Left renal pelvis (tissue), 4 donors: ENCODE data around the gene MAN2A1. TPM values are rescaled to one million over a fixed set of nuclear protein-coding genes. Genes with fewer than 3 reads are reported as not detected.

ENCODE experiments used
- DNase-seq, 4 donors: peaks; one replicate each; pipeline ENCODE4 v3.0.0-alpha.2; 2013; ENCODE audit warnings: low read depth in 4 of 4, low spot score in 3 of 4
- polyA plus RNA-seq, 4 donors: library from polyadenylated mRNA; unstranded; fragments of 120-200 nt; gene quantifications; one replicate each; pipeline ENCODE4 v1.2.1, GENCODE V29; 2013; ENCODE audit not compliant: insufficient read length in 4 of 4

The MAN2A1 gene
- polyA plus RNA-seq = 10 to 100 TPM; 31.3 to 82.6 (median 73.3) TPM

GRCh38 chr5:109689740-109690241 lies at the start of gene MAN2A1:
MAN2A1 (plus strand) TSS chr5:109689927; CDS start chr5:109690418, 491 bp downstream.
- peak in 3 of 4 donors; percentile 37 to 46 (median 42) for DNase-seq

GRCh38 chr5:109640976-109641375 lies 48.8 kb upstream of the MAN2A1 start:
- no peak for DNase-seq

- no peak for DNase-seq
Measured at GRCh38 chr5:109643791-109644350, 45.9 kb upstream of the MAN2A1 start.

- no peak for DNase-seq
Measured at GRCh38 chr5:109644829-109645228, 44.9 kb upstream of the MAN2A1 start.

GRCh38 chr5:109645707-109646192 lies 44.0 kb upstream of the MAN2A1 start:
- no peak for DNase-seq

GRCh38 chr5:109649318-109649717 lies 40.4 kb upstream of the MAN2A1 start:
- DNase-seq = peak in 1 of 4 donors; percentile 48

- DNase-seq = no peak
Measured at GRCh38 chr5:109650493-109650892, 39.2 kb upstream of the MAN2A1 start.

GRCh38 chr5:109652096-109652495 lies 37.6 kb upstream of the MAN2A1 start:
- DNase-seq = no peak

GRCh38 chr5:109653042-109653441 lies 36.7 kb upstream of the MAN2A1 start:
- DNase-seq = no peak

- DNase-seq = no peak
Measured at GRCh38 chr5:109653561-109654239, 36.0 kb upstream of the MAN2A1 start.

GRCh38 chr5:109654455-109654854 lies 35.3 kb upstream of the MAN2A1 start:
- DNase-seq = no peak

GRCh38 chr5:109655841-109656240 lies 33.9 kb upstream of the MAN2A1 start:
- DNase-seq = no peak

- DNase-seq = no peak
Measured at GRCh38 chr5:109656829-109657228, 32.9 kb upstream of the MAN2A1 start.

GRCh38 chr5:109659901-109660300 lies 29.8 kb upstream of the MAN2A1 start:
- no peak for DNase-seq

GRCh38 chr5:109660301-109660700 lies 29.4 kb upstream of the MAN2A1 start:
- DNase-seq = no peak

GRCh38 chr5:109668237-109668636 lies 21.5 kb upstream of the MAN2A1 start:
- DNase-seq = no peak

GRCh38 chr5:109668668-109669422 lies 20.9 kb upstream of the MAN2A1 start:
- no peak for DNase-seq

- no peak for DNase-seq
Measured at GRCh38 chr5:109669991-109670706, 19.6 kb upstream of the MAN2A1 start.

- no peak for DNase-seq
Measured at GRCh38 chr5:109671136-109671535, 18.6 kb upstream of the MAN2A1 start.

GRCh38 chr5:109674596-109674995 lies 15.1 kb upstream of the MAN2A1 start:
- no peak for DNase-seq

GRCh38 chr5:109676920-109677319 lies 12.8 kb upstream of the MAN2A1 start:
- no peak for DNase-seq
